ENCODE data around the gene EPN1. TPM values are rescaled to one million over a fixed set of nuclear protein-coding genes. Genes with fewer than 3 reads are reported as not detected.

The EPN1 gene
- total RNA-seq, 4 donors from 2014 or later: 52.1 to 168 (median 77.4) TPM

DNA sequence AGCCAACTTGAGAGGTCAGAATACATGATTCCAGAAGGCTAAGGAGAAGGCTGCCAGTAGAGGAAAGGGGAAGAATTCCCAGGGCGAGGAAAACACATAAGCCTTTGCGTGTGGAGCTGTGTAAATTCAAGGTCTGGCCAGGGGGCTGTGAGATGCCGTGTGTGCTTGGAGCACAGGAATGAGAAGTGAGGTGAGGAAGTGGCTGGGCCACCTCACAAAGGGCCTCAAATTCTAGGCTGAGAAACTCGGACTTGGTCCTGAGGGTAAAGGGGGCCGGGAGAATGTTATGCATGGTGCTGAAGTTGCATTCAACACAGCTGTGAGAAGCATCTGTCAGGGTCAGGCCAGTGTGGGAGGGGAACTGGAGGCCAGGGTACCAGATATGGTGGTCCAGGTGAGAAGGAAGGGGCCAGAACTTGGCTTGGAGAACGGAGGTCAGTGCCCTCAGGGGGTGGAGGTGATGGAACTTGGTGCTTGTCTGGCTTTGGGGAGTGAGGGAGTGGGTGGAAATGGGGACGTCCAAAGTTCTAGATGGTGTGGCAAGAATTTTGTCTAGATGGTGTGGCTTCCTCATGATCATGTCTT, 39.1 kb upstream of the EPN1 start:
- intact Hi-C loops (cut with DNase I): no loop called here
- DNase-seq: no peak
- H3K9me3 ChIP-seq: no peaks in the 10 kb centered on the region
- no peaks in the 10 kb centered on the region for H3K27me3 ChIP-seq
- TF ChIP-seq POLR2A (IDR thresholded peaks at IDR 0.05): no peak
- TF ChIP-seq CTCF (IDR thresholded peaks at IDR 0.05): no peak
- H3K4me1 ChIP-seq: peaks cover 38 to 83% (median 55%) of the 10 kb centered on the region in 3 donors
- peak overlapping the region; percentile 81 to 97 (median 96) for H3K4me3 ChIP-seq
- 49 to 56% methylated on average over 7 of the region's 7 CpGs for WGBS, 2 donors
- peaks cover 0 to 9% (median 0%) of the 10 kb centered on the region in 3 donors for H3K36me3 ChIP-seq
- H3K27ac ChIP-seq: peak overlapping the region; percentile 97 to 99 (median 98)

DNA sequence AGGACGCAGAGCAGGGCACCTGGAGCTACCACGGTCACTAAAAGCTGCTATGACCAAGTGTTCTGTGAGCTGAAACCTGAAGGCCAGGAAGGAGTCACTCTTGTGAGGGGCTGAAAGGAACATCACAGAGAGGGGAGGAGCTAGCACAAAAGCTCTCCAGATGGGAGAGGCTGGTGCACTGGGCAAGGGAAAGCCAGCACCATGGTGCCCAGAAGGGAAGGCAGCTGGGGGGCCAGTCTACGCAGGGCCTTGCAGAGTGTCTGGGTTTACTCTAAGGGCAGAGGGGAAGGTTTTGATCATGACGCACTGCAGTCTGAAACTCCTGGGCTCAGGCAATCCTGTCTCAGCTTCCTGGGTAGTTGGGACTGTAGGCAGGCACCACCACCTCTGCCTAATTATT, 38.3 kb upstream of the EPN1 start:
- Histone ChIP-seq H3K27me3 (no peaks in the 10 kb centered on the region), H3K4me1 (peaks cover 46 to 85% (median 57%) of the 10 kb centered on the region in 3 donors), H3K27ac (peak overlapping the region in 2 of 4 donors; percentile 97 to 98), H3K36me3 (peaks cover 0 to 9% (median 0%) of the 10 kb centered on the region in 3 donors), H3K4me3 (peak overlapping the region in 1 of 4 donors; percentile 23), H3K9me3 (no peaks in the 10 kb centered on the region)
- intact Hi-C loops (cut with DNase I): no loop called here
- DNase-seq: no peak
- 81 to 83% methylated on average over 4 of the region's 4 CpGs for WGBS, 2 donors
- TF ChIP-seq POLR2A (IDR thresholded peaks at IDR 0.05): no peak
- TF ChIP-seq CTCF (IDR thresholded peaks at IDR 0.05): no peak

DNA sequence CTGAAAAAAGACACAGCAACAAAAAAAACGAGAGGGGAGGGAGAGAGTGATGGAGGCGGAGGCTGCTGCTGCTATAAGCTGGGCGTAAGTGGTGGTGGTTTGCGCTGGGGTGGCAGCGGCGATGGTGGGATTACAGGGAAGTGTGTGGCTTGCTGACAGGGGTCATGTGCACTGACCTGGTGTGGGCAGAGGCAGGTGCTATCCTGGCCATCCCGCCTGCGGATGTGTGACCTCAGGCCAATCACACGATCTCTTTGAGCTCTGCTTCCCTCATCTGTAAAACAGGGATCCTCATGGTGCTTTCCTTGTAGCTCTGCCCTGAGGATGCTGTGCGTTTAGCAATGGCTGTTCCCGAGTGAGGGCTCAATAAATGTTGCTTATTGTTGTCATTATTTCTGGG, 37.5 kb upstream of the EPN1 start:
- no peak for DNase-seq
- TF ChIP-seq CTCF (IDR thresholded peaks at IDR 0.05): no peak
- no peak for TF ChIP-seq POLR2A (IDR thresholded peaks at IDR 0.05)
- WGBS, 2 donors: 73 to 75% methylated on average over 10 to 11 of the region's 11 CpGs
- no peak overlapping the region for H3K27ac ChIP-seq
- no peak overlapping the region for H3K4me3 ChIP-seq
- peaks cover 0 to 9% (median 0%) of the 10 kb centered on the region in 3 donors for H3K36me3 ChIP-seq
- peaks cover 54 to 85% (median 59%) of the 10 kb centered on the region in 3 donors for H3K4me1 ChIP-seq
- H3K27me3 ChIP-seq: no peaks in the 10 kb centered on the region
- intact Hi-C loops (cut with DNase I): no loop called here
- no peaks in the 10 kb centered on the region for H3K9me3 ChIP-seq

- peak overlapping the region in 1 of 4 donors; percentile 39 for H3K27ac ChIP-seq
- H3K4me3 ChIP-seq: no peak overlapping the region
- H3K4me1 ChIP-seq: peaks cover 62 to 93% (median 62%) of the 10 kb centered on the region in 3 donors
- H3K9me3 ChIP-seq: no peaks in the 10 kb centered on the region
- TF ChIP-seq POLR2A (IDR thresholded peaks at IDR 0.05) (no peak), CTCF (IDR thresholded peaks at IDR 0.05) (peak in 2 of 6 experiments; percentile 14 to 33)
- peaks cover 0 to 9% (median 0%) of the 10 kb centered on the region in 3 donors for H3K36me3 ChIP-seq
- DNase-seq: no peak
- intact Hi-C loops (cut with DNase I): no loop called here
- no peaks in the 10 kb centered on the region for H3K27me3 ChIP-seq
- WGBS, 2 donors: 78 to 84% methylated on average over 5 to 6 of the region's 6 CpGs
Observed at GRCh38 chr19:55638864-55639359, 36.1 kb upstream of the EPN1 start.

DNA sequence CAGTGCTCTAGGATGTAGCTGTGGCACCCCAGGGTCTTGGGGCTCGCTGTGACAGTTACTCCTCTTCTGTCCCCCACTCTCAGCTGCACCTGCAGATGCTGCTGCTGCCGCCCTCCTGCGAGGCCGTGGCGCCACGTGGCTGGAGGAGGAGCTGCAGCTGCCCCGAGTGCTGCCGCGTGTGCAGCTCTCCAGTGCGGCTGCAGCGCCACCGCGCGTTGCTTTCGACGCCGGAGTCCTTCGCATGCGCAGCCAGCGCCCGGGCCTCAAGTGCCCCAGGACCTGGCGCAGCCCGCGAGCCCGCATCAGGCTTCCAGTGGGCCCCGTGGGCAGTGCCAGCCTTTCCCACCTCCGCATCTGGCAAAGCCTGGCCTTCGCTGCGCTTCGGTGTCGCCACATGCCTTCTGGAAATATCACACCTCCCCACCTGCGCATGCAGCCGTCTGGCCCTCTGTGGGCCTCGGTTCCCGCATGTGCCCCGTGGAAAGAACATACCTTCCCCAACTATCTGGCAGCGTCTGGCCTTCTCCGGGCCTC, 34.9 kb upstream of the EPN1 start:
- H3K4me3 ChIP-seq: peak overlapping the region; percentile 93 to 96 (median 95)
- H3K27me3 ChIP-seq: no peaks in the 10 kb centered on the region
- H3K9me3 ChIP-seq: no peaks in the 10 kb centered on the region
- peak; percentile 45 to 70 (median 53) for TF ChIP-seq CTCF (IDR thresholded peaks at IDR 0.05)
- TF ChIP-seq POLR2A (IDR thresholded peaks at IDR 0.05): peak in 1 of 4 donors; percentile 18
- 40 to 100% methylated on average over 1 to 3 of the region's 38 CpGs for whole genome bisulfite sequencing, 2 donors
- H3K4me1 ChIP-seq: peaks cover 67 to 96% (median 69%) of the 10 kb centered on the region in 3 donors
- intact Hi-C loops (cut with DNase I): no loop called here
- DNase-seq: no peak
- peaks cover 0 to 17% (median 0%) of the 10 kb centered on the region in 3 donors for H3K36me3 ChIP-seq
- H3K27ac ChIP-seq: peak overlapping the region; percentile 93 to 98 (median 96)
